HG03558 (cell line): ENCODE data around the gene MZF1.
A peak's percentile ranks its signal among the peaks of the same experiment; 100 is the strongest.

Experiments used
- ATAC-seq: cut with Tn5 transposase; IDR thresholded peaks from one replicate; pipeline ENCODE4 v1.9.1; 2021; ENCODE audit warnings: moderate number of reproducible peaks; ENCODE audit not compliant: unreplicated experiment; ENCODE audit errors: extremely low read depth

Gene MZF1

DNA sequence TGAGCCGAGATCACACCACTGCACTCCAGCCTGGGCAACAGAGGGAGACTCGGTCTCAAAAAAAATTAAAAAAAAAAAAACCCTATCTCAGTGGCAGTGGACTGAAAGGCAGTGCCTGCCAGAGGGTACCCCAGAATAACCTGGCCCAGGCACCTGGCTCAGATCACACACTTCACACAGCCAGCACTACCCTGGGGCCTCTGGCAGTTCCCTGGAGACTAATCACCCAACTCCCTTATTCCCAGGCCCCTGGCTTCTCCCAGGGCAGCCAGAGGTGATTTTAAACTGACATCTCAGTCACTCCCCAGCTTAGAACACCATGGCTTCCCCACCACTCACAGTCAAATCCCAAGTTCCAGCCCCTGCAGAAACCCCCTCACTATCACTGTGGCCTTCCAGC is 57.9 kb downstream of the MZF1 start:
- ATAC-seq = no peak

DNA sequence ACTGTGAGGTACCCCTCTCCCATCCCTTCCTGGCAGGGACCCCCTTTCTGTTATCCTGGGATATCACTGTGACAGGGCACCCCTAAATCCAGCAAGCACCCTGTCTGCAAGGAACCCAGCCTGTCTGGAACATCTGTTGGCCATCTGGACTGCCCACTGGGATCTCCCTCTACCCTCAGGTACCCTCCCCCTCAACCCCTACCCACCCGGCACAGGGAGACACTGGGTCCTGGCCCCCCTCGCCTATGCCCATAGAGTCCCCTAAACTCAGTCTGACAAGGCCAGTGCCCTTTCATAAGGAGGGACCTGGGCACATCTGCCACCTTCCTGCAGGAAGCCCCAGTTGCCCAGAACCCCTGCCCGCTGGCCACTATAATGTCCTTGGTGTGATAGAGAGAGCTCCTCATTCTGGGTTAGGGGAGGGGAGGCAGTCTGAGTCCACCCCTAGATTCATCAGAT is 58.5 kb downstream of the MZF1 start:
- ATAC-seq = no peak

DNA sequence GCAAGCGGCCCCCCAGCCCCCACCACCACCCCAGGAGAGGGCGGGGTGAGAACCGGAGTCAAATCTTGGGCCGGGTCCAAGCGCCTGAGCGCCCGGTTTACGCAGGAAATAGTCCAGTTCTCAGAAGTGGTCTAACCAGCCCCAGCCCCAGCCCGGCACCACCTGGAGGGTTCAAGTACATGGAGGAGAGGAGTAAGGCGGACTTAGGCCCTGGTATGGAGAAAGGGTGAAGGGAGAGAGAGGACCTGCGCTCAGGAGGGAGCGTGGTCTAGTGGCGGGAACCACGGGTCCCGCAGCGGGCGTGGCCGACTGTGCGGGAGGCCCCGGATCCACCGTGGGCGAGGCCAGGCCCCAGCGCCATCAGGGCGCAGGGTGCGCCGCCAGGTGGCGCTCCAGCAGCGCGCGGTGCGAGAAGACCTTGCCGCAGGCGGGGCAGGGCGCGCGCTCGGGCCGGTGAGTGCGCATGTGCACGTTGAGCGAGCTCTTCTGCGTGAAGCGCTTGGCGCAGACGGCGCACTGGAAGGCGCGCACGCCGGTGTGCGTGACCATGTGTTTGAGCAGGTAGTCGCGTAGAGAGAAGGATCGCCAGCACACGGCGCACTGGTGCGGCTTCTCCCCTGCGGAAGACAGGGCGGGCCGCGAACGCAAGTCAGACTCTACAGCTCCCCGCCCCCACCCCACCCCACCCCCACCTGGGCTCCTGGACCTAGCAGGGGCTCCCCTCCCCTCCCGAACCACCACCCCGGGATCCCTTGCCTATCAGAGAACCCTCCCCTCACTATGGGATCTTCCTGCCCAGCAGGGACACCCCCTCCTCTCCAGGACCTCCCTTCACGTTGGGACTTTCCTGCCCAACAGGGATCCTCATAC is 59.2 kb downstream of the MZF1 start:
- ATAC-seq = peak; percentile 61

DNA sequence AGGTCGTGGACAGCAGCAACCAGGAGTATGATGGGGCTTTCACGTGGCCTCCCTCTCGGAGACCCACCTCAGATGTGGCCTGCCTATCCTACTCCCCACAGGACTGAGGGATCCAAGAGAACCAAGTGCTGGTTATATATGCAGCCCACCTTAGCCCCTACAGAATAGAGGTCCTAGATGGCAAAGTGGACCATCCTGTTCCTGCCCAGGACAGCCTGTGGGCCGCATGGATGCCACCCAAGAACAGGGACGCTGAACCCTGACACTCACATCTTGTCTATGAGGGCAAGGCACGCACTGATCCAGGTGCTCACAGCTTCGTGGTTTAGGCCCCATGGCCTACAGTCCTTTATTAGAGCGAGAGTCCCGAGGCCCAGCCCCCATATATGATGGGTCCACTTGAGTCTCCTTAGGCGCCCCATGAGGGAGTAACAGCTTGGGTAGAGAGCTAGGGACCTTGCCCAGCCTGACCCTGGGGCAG is 59.9 kb downstream of the MZF1 start:
- ATAC-seq = no peak
